Skeletal muscle satellite cell (primary cell): ENCODE results near the gene EPHA1.
"Not testable (repeated sequence)": the region's sequence is repeated elsewhere in the genome, so short reads cannot be mapped to it uniquely, and the experiment has no call there.

ENCODE experiments used
- H3K27me3 ChIP-seq: 2 replicates; pipeline ENCODE4 v1.7.0; 2013; ENCODE audit warnings: low read length; ENCODE audit not compliant: control insufficient read depth, insufficient read depth
- H3K36me3 ChIP-seq: 2 replicates; pipeline ENCODE4 v1.7.0; 2013; ENCODE audit warnings: mild to moderate bottlenecking, control low read depth, low read length; ENCODE audit not compliant: insufficient read depth
- H3K4me1 ChIP-seq: 2 replicates; pipeline ENCODE4 v1.7.0; 2013; ENCODE audit warnings: low read length; ENCODE audit not compliant: control insufficient read depth, insufficient read depth
- H3K4me2 ChIP-seq: 2 replicates; pipeline ENCODE4 v1.7.0; 2013; ENCODE audit warnings: mild to moderate bottlenecking, low read length
- H3K4me3 ChIP-seq: 2 replicates; pipeline ENCODE4 v1.7.0; 2013; ENCODE audit warnings: low read length
- H3K9ac ChIP-seq: 2 replicates; pipeline ENCODE4 v1.7.0; 2013; ENCODE audit warnings: mild to moderate bottlenecking, low read depth, low read length, moderate library complexity
- H3K9me3 ChIP-seq: replicated peaks from 2 replicates; pipeline ENCODE4 v1.7.0; 2013; ENCODE audit warnings: mild to moderate bottlenecking, control low read depth, low read length

The EPHA1 gene

DNA sequence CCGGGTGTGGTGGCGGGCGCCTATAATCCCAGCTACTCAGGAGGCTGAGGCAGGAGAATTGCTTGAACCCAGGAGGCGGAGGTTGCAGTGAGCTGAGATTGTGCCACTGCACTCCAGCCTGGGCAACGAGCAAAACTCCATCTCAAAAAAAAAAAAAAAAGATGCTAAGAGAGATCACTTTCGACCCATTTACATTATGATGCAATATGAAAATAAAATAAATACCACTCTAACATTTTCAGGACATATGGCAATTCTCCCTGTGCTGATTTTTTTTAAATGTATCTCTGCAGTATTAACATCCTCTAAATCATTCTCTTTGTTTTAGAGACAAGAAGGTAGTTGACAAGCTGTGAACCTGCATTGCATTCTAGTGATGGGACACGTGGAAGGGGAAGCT lies 6.6 kb upstream of the EPHA1 start:
- not testable (repeated sequence) for H3K27me3 ChIP-seq, H3K9ac ChIP-seq, H3K9me3 ChIP-seq, H3K36me3 ChIP-seq
- Histone ChIP-seq H3K4me3 (peak overlapping the region; percentile 48), H3K4me2 (peak overlapping the region; percentile 69), H3K4me1 (peaks cover 34% of the 10 kb centered on the region)

DNA sequence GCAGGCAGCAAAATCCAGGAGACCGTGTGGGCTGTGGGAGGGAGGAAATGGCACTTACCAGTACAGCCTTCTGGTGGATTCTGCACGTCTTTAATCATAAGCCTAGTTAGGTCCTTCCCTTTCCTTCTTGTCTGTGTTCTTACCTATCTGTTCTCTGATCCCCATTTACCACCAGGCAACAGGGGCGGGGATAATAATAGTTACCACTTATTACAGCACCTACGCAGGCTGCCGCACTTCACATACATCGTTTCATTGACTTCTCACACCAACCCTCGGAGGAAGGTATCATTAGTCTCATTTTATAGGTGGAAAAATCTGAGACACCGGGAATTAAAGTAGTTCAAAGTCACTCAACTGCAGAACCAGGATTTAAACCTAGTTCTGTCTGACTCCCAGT lies 4.5 kb upstream of the EPHA1 start:
- peaks cover 29% of the 10 kb centered on the region for H3K4me1 ChIP-seq
- no peaks in the 10 kb centered on the region for H3K9me3 ChIP-seq

DNA sequence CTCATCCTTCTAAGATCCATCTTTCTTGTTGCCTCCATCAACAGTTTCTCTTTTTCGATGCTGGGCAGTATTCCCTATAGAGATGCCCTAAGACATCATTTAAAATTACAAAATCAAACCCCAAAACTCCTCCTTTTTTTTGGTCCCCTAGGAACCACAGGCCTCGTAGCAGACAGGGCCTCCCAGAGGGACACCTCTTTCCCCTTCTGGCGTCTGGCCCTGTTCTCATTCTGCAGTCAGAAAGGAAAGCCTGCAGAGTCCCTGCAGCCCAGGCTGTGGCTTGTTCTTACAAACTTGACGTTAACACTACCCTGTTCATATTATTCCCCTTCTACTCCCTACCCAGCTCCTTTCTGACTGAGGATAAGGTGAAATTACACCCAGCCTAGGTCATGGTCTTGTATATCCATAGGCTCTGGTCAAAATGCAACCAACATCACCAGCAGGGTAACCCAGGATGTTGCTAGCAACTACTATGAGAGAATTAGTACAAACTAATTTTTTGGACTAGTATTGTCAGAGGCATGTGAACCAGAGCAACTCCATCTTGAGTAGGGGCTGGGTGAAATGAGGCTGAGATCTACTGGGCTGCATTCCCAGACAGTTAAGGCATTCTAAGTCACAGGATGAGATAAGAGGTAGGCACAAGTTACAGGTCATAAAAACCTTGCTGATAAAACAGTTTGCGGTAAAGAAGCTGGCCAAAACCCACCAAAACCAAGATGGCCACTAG lies 3.5 kb upstream of the EPHA1 start:
- Histone ChIP-seq H3K4me2 (no peak overlapping the region), H3K9ac (no peak overlapping the region), H3K4me1 (peaks cover 28% of the 10 kb centered on the region), H3K36me3 (no peaks in the 10 kb centered on the region), H3K4me3 (no peak overlapping the region), H3K9me3 (no peaks in the 10 kb centered on the region), H3K27me3 (no peaks in the 10 kb centered on the region)

More for the DNA sequence above, 4.5 kb upstream of the EPHA1 start:
- Histone ChIP-seq H3K36me3 (no peaks in the 10 kb centered on the region), H3K27me3 (no peaks in the 10 kb centered on the region), H3K9ac (no peak overlapping the region), H3K4me2 (no peak overlapping the region), H3K4me3 (no peak overlapping the region)

DNA sequence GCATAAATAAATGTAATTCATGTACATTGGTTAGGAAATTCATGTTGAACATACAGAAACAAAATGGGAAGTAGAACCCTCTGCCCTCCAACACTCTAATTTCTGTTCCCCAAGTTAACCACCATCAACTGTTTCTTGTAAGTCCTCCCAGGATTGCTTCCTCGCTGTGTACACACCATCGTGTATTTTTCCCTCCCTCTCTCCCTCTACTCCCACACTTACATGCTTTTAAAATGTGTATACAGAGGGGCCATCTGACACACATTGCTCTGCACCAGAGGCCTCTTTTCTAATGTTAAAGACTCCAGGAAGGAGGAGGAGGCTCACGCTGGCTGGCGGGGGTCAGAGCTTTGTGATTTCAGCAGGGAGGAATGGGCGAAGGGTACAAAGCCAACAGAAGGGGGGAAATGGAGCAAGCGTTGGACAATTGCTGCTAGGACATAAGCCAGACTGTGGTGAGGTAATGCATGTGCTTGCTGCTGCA lies 1.9 kb upstream of the EPHA1 start:
- peaks cover 19% of the 10 kb centered on the region for H3K4me1 ChIP-seq
- no peaks in the 10 kb centered on the region for H3K27me3 ChIP-seq
- H3K9ac ChIP-seq, result no peak overlapping the region

DNA sequence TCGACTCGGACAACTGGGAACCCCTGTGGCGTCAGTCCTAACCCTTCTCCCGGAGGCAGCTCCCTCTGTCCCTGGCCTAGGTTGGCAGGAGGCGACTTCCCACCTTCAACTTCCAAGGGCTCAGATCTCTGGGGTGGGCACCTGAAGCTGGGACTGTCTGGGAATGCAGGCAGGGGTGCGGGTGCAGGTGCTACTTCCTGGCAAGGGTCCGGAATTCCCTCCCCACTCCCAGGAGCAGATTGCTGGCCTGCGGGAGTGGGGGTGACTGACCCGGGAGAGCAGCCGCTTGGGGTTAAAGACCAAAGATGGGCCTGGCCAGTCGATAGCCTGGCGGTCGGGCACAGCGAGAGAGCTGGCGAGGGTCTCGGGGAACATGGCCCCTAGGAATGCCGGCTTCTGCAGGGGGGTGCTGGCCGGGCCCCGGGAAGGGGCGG lies 387 bp downstream of the EPHA1 start:
- no peaks in the 10 kb centered on the region for H3K27me3 ChIP-seq
- H3K9me3 ChIP-seq, result no peaks in the 10 kb centered on the region
- H3K4me3 ChIP-seq, result no peak overlapping the region
- H3K9ac ChIP-seq, result no peak overlapping the region
- peaks cover 11% of the 10 kb centered on the region for H3K4me1 ChIP-seq
- no peaks in the 10 kb centered on the region for H3K36me3 ChIP-seq
- H3K4me2 ChIP-seq, result no peak overlapping the region

More for the DNA sequence above, 1.9 kb upstream of the EPHA1 start:
- Histone ChIP-seq H3K4me2 (peak overlapping the region; percentile 8), H3K36me3 (no peaks in the 10 kb centered on the region), H3K9me3 (no peaks in the 10 kb centered on the region), H3K4me3 (no peak overlapping the region)

DNA sequence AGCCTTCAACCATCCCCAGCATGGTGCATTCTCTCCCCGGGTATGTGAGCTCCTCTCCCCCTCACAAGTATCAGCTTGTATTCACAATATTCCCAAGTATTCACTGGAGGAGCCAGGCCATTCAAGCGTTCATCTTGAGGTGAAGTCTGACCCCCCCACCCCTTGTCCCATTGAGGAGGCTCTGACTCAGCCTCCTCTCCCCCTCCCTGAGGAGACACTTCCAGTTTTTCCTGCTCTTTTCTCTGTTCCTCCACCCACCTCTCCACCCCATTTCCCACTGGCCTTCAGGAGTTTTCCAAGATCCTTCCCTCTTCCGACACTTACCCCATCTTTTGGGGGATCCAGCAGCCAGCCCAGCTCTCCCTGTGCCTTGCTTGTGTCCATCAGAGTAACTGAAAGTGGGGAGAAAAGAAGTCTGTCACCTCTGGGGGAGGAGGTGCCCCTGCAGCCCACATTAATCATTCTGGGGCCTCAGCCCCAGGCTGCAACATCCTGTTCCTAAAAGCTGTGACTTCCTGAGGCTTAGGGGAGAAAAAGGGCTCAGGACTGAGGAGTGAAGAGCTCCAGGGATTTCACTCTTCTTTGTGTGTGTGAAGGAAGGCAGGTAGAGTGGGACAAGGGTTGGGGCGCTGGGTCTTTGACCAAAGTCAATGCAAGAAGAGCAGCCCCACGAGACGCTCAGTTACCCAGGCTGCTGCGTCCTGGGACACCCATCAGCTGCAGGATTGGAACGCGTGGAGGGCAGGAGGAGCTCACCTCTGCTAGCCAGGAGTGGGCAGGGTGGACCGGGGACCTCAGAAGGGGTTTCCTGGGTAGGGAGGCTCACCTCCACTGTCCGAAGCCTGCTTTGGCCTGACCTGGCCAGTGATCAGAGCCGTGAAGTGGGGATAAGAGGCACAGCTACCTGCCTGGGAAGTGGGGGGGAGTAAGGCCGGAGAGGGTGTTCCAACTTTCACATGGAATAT lies 1.1 kb downstream of the EPHA1 start:
- H3K4me2 ChIP-seq, result no peak overlapping the region
- no peaks in the 10 kb centered on the region for H3K27me3 ChIP-seq
- H3K9ac ChIP-seq, result no peak overlapping the region
- H3K4me3 ChIP-seq, result no peak overlapping the region
- peaks cover 11% of the 10 kb centered on the region for H3K4me1 ChIP-seq
- H3K36me3 ChIP-seq, result no peaks in the 10 kb centered on the region
- H3K9me3 ChIP-seq, result no peaks in the 10 kb centered on the region

DNA sequence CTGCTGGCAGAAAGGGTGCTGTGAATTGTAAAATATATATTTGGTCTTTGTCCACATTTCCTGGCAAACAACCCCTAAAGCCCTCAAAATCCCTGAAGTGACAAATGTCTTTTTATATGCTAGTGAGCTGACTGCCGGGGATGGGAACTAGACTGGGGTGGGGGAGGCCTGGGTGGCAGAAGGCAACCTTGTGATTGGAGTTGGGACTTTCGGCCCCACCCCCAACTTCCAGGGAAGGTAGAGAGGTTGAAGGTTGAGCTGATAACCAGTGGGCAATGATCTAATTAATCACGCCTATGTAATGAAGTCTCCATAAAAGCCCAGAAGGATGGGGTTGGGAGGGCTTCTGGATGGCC lies 2.7 kb downstream of the EPHA1 start:
- no peak overlapping the region for H3K9ac ChIP-seq
- no peaks in the 10 kb centered on the region for H3K9me3 ChIP-seq
- H3K4me3 ChIP-seq, result no peak overlapping the region
- H3K4me2 ChIP-seq, result no peak overlapping the region
- no peaks in the 10 kb centered on the region for H3K27me3 ChIP-seq
- no peaks in the 10 kb centered on the region for H3K36me3 ChIP-seq
- H3K4me1 ChIP-seq, result peaks cover 11% of the 10 kb centered on the region

DNA sequence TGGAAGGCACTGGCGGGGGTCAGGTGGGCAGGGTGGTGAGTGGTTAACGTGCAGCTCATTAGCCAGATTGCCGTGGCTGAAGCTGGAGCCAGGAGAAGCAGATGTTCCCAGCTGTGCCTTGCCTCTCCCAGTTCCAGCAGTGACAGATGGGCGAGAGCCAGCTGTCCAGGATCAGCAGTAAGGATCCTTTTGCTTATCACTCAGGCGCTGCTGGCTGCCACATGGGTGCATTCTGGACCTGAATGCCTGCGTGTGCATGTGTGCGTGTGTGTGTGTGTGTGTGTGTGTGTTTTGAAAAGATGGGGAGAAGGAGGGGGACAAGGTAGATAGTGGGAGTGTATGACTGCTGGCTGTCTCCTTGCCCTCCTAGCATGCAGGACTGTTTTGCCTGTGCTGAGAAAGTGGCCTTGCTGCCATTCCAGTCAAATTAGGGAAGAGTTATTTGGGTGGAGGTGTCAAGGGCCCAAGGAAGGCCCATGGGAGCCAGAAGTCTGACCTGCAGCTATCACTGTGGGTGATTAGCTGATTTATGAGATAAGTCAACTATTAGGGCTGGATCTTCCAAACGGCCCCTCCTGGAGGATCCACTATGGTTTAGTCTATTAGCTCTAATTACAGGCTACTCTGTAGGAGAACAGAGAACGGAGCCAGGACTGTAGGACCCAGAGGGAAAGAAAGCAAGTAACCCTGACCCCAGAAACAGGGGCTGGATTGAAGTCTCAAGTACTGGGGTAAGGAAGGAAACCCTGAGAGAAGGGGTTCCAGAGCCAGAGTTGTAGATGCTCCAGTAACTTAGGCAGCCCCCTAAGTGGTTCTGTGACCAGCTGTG lies 3.3 kb downstream of the EPHA1 start:
- Histone ChIP-seq H3K4me2 (no peak overlapping the region), H3K4me3 (no peak overlapping the region), H3K9ac (no peak overlapping the region), H3K4me1 (peaks cover 6% of the 10 kb centered on the region), H3K36me3 (no peaks in the 10 kb centered on the region), H3K9me3 (no peaks in the 10 kb centered on the region), H3K27me3 (no peaks in the 10 kb centered on the region)

DNA sequence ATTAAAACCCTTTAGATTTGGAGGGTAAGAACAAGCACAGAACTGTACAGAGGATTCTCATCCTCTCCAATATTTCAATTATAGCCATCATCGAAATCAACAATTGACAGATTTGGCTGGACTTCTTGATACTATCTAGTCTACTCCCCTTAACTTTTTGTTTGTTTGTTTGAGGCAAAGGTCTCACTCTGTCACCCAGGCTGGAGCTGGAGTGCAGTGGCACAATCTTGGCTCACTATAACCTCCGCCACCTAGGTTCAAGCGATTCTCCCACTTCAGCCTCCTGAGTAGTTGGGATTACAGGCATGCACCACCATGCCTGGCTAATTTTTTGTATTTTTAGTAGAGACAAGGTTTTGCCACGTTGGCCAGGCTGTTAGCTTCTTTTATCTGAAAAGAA lies 6.4 kb downstream of the EPHA1 start:
- not testable (repeated sequence) for H3K9me3 ChIP-seq, H3K36me3 ChIP-seq, H3K4me3 ChIP-seq

DNA sequence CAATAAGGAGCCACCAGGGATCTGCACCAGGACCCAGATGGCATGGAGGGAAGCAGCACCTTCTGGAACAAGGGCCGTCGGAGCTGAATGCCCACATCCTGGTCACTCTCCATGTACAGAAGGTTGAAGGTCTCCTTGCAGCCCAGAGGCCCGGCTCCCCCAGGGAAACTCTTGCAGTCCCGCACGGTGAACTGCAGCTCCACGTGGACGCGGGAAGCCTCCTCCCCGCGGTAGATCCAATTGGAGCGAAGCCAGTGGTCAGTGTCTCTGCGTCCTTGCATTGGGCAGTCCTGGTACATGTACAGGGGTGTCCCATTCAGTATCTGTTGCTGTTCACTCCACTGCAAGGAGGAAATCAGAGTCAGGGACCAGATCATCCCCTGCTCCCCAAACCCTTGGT lies 7.4 kb downstream of the EPHA1 start:
- H3K27me3 ChIP-seq, result no peaks in the 10 kb centered on the region
- no peaks in the 10 kb centered on the region for H3K36me3 ChIP-seq
- no peaks in the 10 kb centered on the region for H3K9me3 ChIP-seq
- no peak overlapping the region for H3K4me2 ChIP-seq
- H3K4me3 ChIP-seq, result no peak overlapping the region
- H3K9ac ChIP-seq, result no peak overlapping the region
- H3K4me1 ChIP-seq, result peaks cover 6% of the 10 kb centered on the region

More for the DNA sequence above, 6.4 kb downstream of the EPHA1 start:
- H3K9ac ChIP-seq, H3K4me2 ChIP-seq, H3K27me3 ChIP-seq, H3K4me1 ChIP-seq: not testable (repeated sequence)

DNA sequence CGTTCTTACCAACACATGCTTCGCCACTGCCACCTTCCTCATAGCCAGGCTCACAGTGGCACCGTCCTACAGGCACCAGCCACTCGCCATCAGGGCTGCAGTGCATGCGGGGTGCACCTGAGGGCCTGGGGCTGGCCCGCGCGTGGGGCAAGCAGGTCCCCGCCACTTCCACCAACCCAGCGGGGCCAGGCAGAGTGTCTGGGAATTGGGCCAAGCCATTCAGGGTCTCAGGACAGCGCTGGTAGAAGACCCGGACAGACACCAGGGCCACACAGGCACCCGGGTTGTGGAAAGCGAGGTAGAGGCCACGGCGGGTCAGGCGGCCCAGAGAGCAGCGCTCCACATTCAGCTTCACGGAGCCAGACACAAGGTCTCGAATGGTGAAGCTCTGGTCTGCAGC lies 9.0 kb downstream of the EPHA1 start:
- no peaks in the 10 kb centered on the region for H3K27me3 ChIP-seq
- no peak overlapping the region for H3K9ac ChIP-seq
- H3K4me2 ChIP-seq, result no peak overlapping the region
- H3K4me1 ChIP-seq, result peaks cover 20% of the 10 kb centered on the region
- no peaks in the 10 kb centered on the region for H3K36me3 ChIP-seq
- H3K9me3 ChIP-seq, result no peaks in the 10 kb centered on the region
- H3K4me3 ChIP-seq, result no peak overlapping the region
